Activated CD8-positive, alpha-beta memory T cell treated with anti-CD3 and anti-CD28 coated beads for 48 hours (primary cell): ENCODE measurements around the gene CKAP5.
"Not testable (repeated sequence)": the region's sequence is repeated elsewhere in the genome, so short reads cannot be mapped to it uniquely, and the experiment has no call there.

Experiments used
- DNase-seq, 3 experiments: peaks; one replicate each; pipeline ENCODE4 v3.0.0-alpha.2; 2020; ENCODE audit warnings: low read depth in 2 of 3, low spot score in 2 of 3

Gene CKAP5

DNA sequence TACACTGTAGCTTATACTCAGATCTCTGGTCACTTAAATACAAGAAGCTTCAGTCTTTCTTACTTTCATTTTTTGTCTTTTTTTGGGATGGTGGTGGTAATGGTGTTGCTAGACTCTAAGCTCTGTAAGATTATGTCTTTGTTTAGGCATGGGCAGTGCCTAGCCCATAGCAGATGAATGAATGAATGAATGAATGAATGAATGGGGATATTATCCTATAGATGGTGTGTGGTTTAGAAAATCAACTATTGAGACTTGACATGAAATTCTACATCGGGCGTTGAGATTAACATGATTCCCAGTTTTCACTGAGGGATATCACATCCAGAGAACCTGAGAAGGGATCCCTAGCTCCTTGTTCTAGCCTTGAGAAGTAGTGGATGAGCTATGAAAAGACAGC, 9.8 kb upstream of the CKAP5 start:
- no peak for DNase-seq

GRCh38 chr11:46855167-46855566, 9.1 kb upstream of the CKAP5 start:
- DNase-seq, result no peak

- no peak for DNase-seq
Observed at GRCh38 chr11:46850829-46851380, 4.8 kb upstream of the CKAP5 start.

DNA sequence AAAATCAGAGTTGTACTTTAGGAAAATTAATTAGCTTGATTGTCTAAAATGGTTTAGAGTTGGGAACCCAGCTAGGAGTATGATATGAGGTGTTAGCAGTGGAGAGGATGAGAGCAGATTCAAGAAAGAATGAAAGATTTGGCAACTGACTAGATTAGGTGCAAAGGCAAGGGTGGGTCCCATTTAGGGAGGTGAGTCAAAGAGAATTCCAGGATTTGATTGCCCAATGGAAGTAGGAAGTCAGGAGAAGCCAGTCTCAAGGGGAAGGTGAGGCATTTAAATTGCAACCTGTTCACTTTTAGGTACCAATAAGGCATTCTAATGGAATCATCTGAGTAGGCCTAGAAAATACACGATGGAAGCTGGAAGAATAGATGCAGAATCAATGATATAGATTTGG, 3.6 kb upstream of the CKAP5 start:
- DNase-seq, result no peak

DNA sequence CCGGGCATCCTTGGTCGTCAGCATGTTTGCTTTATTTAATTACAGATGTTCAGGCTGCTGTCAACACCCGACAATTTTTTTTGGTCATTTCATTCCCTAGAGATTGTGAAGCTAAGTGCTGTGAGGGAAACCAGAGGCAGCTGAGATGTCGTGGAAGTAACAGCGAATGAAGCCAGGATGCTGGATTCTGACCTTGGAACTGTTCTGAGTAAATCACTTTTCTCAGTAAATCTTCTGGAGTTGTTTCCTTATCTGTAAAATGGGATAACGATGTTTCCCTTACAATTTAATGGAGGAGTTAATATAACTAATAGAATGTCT, 390 bp upstream of the CKAP5 start:
- no peak for DNase-seq

DNA sequence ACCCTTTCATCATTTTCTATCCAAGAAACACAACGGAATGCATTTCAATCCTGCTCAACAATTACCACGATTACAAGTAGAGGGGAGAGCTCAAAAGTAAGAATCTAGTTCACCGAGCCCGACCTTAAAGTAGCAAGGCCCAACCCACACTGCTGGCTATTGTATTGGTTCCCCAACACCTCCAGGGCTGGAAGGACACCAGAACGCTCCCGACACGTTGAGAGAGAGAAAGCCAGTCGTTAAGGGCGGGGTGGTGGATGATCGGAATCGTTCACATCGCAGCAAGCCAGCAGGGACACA, 690 bp downstream of the CKAP5 start:
- no peak for DNase-seq

DNA sequence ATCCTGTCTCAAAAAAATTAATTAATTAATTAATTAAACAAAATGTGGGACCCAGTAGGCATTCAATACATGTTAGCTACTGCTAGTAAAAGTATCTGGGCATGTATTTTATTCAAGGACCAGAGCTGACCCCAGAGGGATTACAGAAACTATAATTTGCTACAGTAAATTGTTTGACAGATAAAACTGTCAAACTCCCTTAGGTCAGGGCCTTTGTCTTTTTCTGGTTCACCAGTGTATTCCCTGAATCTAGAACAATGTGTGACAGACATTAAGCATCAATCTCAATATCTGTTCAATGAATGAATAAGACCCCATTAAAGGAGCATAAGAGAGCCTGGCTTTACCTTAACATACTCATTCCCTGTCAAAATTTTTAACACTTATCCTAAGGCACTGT, 6.0 kb downstream of the CKAP5 start:
- DNase-seq, result no peak

DNA sequence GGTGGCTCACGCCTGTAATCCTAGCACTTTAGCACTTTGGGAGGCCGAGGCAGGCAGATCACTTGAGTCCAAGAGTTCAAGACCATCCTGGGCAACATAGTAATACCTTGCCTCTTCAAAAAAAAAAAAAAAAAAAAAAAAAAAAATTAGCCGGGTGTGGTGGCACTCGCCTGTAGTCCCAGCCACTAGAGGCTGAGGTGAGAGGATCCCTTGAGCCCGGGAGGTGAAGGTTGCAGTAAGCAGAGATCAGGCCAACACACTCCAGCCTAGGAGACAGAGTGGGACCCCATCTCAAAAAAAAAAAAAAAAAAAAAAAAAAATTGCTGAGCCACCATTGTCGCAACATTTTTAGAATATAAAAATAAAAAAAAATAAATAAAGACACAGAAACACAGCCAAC, 7.6 kb downstream of the CKAP5 start:
- DNase-seq, result no peak

- no peak for DNase-seq
Observed at GRCh38 chr11:46837860-46838259, 8.2 kb downstream of the CKAP5 start.

DNA sequence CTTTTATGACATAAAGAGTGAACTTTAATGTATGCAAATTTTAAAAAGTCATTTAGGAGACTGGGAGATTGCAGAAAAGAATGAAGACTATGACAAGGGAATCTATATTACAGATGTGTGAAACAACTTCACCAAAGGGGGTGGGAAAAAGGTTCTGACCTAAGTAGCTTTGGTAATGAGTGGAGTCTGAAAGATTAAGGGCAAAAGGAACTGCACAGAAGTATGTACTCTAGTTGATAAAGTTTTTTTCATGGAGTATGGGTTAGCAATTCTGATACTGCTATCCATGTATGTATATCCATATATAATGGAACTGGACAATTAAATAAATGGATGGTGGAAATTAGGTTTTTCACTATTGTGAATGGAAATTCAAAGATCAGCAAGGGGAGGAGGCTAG, 9.2 kb downstream of the CKAP5 start:
- no peak for DNase-seq

DNA sequence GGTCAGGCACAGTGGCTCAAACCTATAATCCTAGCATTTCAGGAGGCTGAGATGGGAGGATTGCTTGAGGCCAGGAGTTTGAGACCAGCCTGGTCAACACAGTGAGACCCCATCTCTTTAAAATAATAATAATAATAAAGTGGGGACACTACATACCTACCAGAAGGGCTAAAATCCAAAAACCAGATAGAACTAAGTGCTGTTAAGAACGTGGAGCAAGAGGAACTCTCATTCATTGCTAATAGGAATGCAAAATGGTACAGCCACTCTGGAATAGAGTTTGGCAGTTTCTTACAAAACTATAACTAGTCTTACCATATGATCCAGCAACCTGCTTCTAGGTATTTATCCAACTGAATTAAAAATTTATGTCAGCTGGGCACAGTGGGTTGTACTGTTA, 9.6 kb downstream of the CKAP5 start:
- no peak for DNase-seq

- DNase-seq, result no peak
Observed at GRCh38 chr11:46835897-46836296, 10.2 kb downstream of the CKAP5 start.

DNA sequence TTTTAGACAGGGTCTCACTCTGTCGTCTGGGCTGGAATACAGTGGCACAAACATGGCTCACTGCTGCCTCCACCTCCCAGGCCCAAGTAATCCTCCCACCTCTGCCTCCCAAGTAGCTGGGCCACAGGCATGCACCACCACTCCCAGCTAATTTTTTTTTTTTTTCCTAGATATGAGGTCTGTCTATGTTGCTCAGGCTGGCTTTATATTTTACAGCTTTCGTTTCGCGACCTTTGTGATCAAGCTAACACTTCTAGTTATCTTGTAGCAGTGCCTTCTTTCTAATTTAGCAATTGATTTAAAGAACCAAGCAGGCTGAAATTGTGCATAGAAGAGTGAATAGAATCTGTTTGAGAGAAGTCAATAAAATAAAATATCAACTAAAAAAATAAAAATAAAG, 11.3 kb downstream of the CKAP5 start:
- DNase-seq, result no peak

DNA sequence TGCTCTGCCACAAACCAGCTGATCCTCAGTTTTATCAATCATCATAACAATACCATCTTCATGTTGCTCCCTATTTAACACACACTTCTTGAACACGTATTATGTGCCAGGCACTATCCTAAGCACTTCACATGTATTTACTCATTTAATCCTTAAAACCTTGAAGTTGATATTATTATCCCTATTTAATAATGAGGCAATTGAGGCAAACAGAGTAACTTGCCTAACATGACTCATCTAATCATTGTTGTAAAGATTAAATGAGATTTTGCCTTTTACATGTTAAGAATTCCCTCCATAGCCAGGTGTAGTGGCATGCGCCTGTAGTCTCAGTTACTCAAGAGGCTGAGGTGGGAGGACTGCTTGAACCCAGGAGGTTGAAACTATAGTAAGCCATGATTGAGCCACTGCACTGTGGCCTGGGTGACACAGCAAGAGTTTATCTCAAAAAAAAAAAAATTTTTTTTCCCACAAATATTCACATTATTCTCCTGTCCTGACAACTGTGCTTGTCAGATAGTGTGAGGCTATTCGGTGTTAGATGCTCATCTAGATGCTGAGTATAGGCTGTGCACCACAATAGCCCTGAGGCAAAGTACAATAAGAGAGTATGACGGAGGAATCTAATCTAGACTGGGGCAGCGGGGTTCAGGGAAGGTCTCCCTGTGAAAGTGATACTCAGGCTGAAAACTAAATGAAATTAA, 13.4 kb downstream of the CKAP5 start:
- no peak for DNase-seq

- DNase-seq, result no peak
Observed at GRCh38 chr11:46827995-46828394, 18.1 kb downstream of the CKAP5 start.

DNA sequence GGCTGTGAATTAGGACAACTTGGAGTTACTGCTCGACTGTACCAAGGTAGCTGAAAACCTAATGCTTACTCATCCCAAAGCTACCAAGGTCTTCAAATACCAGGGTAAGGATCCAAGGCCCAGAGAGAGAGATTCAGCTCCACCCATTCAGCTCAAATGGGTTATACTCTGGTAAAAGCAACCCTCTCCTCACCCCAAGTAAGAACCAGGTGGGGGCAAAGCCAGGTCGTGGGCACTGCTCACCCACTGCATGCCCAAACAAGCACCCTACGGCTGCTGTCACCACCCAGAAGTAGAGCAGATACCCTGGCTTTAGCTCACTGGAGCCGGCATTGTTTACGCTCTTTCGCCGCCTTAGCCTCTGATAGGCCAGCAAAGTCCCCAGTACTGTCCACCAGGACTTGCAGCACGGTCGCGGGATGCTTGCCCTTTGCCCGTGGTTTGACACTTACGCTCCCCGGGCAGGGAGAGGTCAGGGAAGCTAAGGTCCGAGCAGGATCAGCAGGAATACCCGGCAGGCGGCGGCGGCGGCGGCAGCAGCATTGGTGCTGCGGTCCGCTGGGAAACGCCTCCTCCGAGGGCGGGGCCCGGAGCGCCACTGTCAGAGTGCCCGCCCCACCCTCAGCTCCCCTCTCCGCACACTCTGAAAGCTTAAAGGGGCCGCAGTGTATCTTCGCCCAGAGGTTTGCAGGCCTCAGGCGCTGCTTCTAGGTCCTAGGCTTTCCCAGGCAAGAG, 19.6 kb downstream of the CKAP5 start:
- DNase-seq, result peak; percentile 35 to 47 (median 40)

DNA sequence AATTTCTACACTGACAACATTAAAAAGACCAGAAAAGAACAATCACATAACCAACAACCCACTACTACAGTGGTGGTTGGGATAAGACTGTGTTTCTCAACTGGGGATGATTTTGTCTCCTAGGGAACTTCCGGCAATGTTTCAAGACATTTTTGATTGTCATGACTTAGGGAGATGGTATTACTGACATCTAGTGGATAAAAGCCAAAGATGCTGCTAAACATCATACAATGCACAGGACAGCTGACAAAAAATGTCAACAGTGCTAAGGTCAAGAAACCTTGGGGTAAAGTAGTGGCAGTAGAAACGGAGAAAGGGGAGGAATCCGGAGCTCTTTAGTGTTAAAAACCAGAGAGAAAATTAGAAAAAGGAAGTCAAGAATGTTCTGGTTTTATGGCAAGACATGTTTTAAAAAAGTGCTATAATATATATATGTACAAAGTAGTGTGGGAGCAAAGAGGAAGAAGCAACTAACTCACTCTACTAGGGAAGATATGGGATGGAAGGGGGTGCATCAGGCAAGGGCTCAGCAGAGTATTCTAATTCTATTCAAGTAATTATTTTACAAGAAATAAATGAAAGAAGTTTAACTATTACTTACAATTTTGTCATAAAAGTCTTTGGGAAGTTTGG, 37.2 kb downstream of the CKAP5 start:
- no peak for DNase-seq

DNA sequence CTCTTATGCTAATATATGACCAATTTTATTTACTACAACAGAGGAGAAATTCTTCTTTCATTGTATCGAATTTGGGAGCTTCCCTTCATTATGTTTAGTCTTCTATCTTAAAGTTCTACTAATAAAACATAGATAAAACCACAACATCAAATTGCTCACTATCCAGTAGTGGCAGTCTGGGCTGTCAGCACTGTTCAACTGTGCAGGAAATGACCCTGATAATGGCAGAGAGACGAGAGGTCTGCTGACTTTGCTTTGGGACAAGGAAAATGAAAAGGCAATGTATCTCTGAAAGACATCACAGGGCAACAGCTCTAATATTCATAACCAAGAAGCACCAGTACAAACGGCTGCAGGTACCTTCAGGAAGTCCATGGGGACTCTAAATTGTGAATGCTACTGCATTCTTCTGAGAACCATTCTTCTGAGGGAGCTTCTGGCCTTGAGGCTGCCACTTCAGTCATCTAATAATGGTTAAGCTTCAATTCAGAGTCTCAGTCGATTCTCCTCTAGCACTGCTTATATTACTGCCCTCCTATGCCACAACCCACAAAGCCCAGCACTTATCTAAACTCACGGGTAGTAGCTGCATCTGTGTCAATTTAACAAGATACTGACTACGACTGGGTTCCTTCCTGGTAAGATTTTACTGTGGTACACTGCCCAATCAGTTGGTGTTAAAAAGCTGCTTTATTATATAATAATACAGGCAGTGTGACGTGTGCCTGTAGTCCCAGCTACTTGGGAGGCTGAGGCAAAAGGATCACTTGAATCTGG, 44.2 kb downstream of the CKAP5 start:
- no peak for DNase-seq

- no peak for DNase-seq
Observed at GRCh38 chr11:46800177-46800576, 45.9 kb downstream of the CKAP5 start.

DNA sequence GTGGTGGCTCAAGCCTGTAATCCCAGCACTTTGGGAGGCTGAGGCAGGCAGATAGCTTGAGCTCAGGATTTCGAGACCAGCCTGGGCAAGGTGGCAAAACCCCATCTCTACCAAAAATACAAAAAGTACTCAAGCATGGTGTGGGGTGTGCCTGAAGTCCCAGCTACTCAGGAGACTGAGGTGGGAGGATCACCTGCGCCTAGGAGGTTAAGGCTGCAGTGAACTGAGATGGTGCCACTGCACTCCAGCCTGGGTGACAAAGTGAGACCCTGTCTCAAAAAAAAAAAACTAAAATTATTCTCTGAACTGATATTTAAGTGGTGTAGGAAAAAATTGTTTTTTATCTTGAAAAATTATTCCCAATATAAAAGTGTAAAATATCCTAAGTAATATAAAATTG, 46.4 kb downstream of the CKAP5 start:
- not testable (repeated sequence) for DNase-seq

GRCh38 chr11:46778416-46778815, 67.7 kb downstream of the CKAP5 start:
- no peak for DNase-seq

DNA sequence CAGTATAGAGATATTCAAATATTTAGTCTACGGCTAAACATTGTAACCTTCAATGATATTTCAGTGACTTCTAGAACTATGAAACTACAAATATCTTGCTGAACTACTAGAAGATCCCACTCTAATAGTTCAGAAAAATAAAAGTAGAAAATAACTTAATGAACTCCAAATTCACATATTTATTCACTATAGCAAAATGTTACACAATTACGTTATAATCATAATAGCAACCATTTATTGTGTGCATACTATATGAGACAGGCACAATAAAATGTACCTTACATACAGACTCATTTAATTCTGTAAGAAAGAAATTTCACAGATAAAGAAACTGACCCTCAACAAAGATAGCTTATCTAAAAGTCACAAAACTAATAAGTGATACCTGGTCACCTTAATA, 69.2 kb downstream of the CKAP5 start:
- DNase-seq, result no peak
